Activated naive CD8-positive, alpha-beta T cell treated with anti-CD3 and anti-CD28 coated beads for 36 hours (primary cell): ENCODE results near the gene DBR1. TPM values are rescaled to one million over a fixed set of nuclear protein-coding genes. Genes with fewer than 3 reads are reported as not detected.

Experiments
- DNase-seq: peaks from one replicate; pipeline ENCODE4 v3.0.0; 2021
- H3K27ac Mint-ChIP-seq: one replicate; pipeline ENCODE4 v1.8.0; 2022; ENCODE audit warnings: mild to moderate bottlenecking, moderate library complexity, mixed read lengths
- H3K27me3 Mint-ChIP-seq: one replicate; pipeline ENCODE4 v1.8.0; 2022; ENCODE audit warnings: mild to moderate bottlenecking, mixed read lengths
- H3K36me3 Mint-ChIP-seq: one replicate; pipeline ENCODE4 v1.8.0; 2021; ENCODE audit warnings: mild to moderate bottlenecking, mixed read lengths
- H3K4me1 Mint-ChIP-seq: one replicate; pipeline ENCODE4 v1.8.0; 2021; ENCODE audit warnings: mixed read lengths
- H3K4me3 Mint-ChIP-seq: one replicate; pipeline ENCODE4 v1.8.0; 2022; ENCODE audit warnings: mild to moderate bottlenecking, moderate library complexity, mixed read lengths
- H3K9me3 Mint-ChIP-seq: one replicate; pipeline ENCODE4 v1.8.0; 2022; ENCODE audit warnings: mixed read lengths
- total RNA-seq, 2 experiments: library from RNA; stranded (reverse); gene quantifications; one replicate each; pipeline ENCODE4 v1.2.3, GENCODE V29; 2021

The DBR1 gene
- total RNA-seq, 2 experiments from 2014 or later, result 28.1 to 32.7 TPM

DNA sequence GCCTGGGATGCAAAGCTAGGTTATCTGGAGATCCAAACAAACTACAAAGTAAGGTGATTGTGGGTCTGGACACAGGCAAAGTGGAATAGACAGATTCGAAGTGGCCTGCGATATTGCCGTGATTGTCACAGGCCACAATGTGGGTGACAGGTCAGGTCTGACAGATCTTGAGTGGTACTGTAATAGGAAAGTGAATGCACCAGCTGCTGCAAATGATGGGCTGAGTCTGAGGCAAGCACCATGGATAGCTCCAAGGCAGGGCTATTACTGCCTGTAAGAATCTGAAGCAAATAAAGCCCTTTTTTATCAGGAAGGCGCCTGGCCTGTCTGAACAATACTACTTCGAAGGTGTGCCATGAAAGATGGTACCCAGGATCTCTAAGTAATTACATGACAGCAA lies 22.3 kb upstream of the DBR1 start:
- H3K27ac Mint-ChIP-seq, result no peak overlapping the region
- H3K27me3 Mint-ChIP-seq, result no peaks in the 10 kb centered on the region
- no peak for DNase-seq
- H3K36me3 Mint-ChIP-seq, result peaks cover 19% of the 10 kb centered on the region
- no peak overlapping the region for H3K4me3 Mint-ChIP-seq
- H3K9me3 Mint-ChIP-seq, result no peaks in the 10 kb centered on the region
- H3K4me1 Mint-ChIP-seq, result peaks cover 34% of the 10 kb centered on the region

DNA sequence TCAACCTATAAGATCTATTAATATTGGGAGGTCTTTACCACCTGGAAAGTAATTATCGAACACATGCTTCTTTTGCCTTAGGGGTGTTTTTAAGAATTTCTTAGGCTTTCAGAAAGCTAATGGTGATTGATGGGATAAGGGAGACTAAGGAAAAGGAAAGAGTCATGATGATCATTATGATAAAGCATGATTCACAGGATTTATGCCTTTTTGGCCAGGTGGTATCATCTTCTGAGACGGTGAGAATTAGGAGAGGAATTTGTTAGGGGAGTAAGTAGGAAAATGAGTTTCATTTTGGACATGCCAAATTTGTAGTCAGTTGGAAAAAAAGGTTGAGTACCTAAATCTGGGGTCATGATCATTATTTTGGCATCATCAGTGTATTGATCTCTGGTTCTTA lies 21.3 kb upstream of the DBR1 start:
- DNase-seq, result no peak
- Mint-ChIP-seq H3K27ac (no peak overlapping the region), H3K9me3 (no peaks in the 10 kb centered on the region), H3K27me3 (no peaks in the 10 kb centered on the region), H3K4me1 (peaks cover 33% of the 10 kb centered on the region), H3K4me3 (no peak overlapping the region), H3K36me3 (peaks cover 20% of the 10 kb centered on the region)

- H3K27ac Mint-ChIP-seq, result no peak overlapping the region
- DNase-seq, result no peak
- peaks cover 36% of the 10 kb centered on the region for H3K4me1 Mint-ChIP-seq
- H3K4me3 Mint-ChIP-seq, result no peak overlapping the region
- no peaks in the 10 kb centered on the region for H3K27me3 Mint-ChIP-seq
- H3K9me3 Mint-ChIP-seq, result no peaks in the 10 kb centered on the region
- H3K36me3 Mint-ChIP-seq, result peaks cover 22% of the 10 kb centered on the region
Measured at GRCh38 chr3:138195481-138195880, 20.8 kb upstream of the DBR1 start.

DNA sequence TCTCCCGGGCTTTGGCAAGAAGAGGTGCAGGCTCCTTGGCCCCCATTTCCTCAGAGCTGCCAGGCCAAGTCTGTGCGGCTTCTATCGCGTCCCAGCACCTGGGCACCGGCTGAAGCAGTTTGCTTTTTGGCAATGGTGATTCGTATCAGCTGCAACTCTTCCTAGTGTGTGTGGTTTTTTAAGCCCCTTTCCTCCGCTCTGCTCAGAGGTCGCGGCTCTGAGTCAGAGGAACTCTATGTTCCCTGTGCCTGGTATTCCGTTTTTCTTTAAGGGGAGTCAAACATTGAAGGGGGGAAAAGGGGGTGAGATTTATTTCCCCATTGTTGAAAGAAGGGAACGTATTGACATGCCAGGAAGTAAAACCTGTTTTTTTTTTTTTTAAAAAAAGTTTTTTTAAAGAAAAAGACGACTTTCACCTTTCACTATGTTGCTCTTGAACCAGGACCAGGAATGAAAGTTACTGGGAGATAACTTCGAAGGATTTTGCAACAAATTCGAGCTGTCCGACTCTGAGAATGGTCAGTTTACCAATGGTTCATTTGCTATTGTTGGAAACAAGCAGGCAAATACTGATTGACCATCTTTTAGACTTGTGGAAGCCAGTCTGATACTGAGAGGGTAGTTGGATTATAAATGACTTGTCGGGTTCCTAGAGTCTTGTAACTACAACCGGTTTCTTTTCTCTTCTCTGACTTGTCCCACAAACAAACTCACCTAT lies 13.5 kb upstream of the DBR1 start:
- Mint-ChIP-seq H3K4me1 (peaks cover 29% of the 10 kb centered on the region), H3K27me3 (peaks cover 9% of the 10 kb centered on the region), H3K9me3 (no peaks in the 10 kb centered on the region), H3K36me3 (peaks cover 15% of the 10 kb centered on the region), H3K4me3 (peak overlapping the region; percentile 94), H3K27ac (peak overlapping the region; percentile 98)
- DNase-seq, result peak; percentile 40

DNA sequence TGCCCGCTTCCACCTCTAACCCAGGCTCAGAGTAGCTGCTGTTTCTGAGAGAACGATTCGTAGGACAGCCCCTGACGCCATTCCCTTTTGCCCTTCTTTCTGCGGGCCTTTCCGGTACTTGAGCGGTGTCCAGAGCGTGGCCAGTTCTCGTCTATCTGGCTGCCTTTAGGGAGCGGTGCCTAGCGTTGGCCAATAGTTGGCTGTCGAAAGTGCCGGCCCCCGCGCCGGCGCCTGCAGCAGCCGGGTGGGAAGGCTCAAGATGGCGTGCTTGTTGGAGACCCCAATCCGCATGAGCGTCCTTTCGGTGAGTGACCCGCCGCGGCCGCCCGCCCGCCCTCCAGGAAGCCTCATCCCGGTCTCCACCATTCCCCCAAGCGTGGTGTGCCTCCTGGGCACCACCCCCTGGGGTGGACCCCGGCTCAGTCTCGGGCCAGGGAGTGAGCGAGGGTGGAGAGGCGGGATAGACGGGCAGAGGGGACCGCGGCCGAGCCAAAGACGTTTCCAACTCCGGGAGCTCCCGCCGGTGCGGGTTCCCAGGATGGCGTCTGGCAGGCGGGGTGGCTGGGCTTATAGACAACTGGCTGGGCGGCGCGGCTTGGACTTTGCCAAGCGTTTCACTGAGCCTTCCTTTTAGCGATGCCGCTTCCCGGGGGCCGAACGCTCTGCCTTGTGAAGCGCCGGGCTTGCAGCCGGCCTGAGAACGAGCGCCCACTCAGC lies 12.7 kb upstream of the DBR1 start, which contains the start of gene ARMC8:
Gene ARMC8 (plus strand): TSS at position 6 of the 717 bp plus-strand sequence. CDS start 254 bp downstream, at position 260.
- Mint-ChIP-seq H3K9me3 (no peaks in the 10 kb centered on the region), H3K4me1 (peaks cover 28% of the 10 kb centered on the region), H3K36me3 (peaks cover 12% of the 10 kb centered on the region), H3K27ac (peak within 1 kb of the TSS; percentile 98), H3K27me3 (peaks cover 9% of the 10 kb centered on the region), H3K4me3 (peak within 1 kb of the TSS; percentile 94)
- no peak for DNase-seq

- H3K9me3 Mint-ChIP-seq, result no peaks in the 10 kb centered on the region
- H3K4me1 Mint-ChIP-seq, result peaks cover 28% of the 10 kb centered on the region
- peaks cover 12% of the 10 kb centered on the region for H3K36me3 Mint-ChIP-seq
- H3K4me3 Mint-ChIP-seq, result peak overlapping the region; percentile 94
- peak; percentile 89 for DNase-seq
- H3K27ac Mint-ChIP-seq, result peak overlapping the region; percentile 98
- H3K27me3 Mint-ChIP-seq, result peaks cover 9% of the 10 kb centered on the region
Measured at GRCh38 chr3:138186803-138187295, 12.1 kb upstream of the DBR1 start.

DNA sequence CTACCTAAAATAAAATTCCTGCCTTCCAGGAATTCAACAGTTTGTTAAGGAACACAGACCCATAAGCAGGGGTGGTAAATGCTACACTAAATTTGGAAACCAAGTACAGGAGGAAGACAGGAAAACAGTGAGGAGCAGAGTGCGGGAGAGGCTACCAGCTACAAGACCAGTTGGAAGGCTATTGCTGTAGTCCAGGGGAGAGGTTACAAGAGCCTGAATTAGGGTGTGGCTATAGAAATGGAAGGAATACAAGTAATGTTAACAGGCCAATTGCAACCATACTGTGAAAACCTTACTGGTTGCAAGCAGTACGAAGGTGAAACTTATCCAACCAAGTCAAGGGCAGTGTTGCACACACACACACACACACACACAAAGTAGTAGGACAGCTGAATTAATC lies 11.5 kb upstream of the DBR1 start:
- H3K4me3 Mint-ChIP-seq, result peak overlapping the region; percentile 94
- peaks cover 7% of the 10 kb centered on the region for H3K36me3 Mint-ChIP-seq
- no peak for DNase-seq
- H3K4me1 Mint-ChIP-seq, result peaks cover 23% of the 10 kb centered on the region
- no peaks in the 10 kb centered on the region for H3K9me3 Mint-ChIP-seq
- H3K27me3 Mint-ChIP-seq, result peaks cover 9% of the 10 kb centered on the region
- H3K27ac Mint-ChIP-seq, result no peak overlapping the region

GRCh38 chr3:138184994-138185393 lies 10.3 kb upstream of the DBR1 start:
- no peak overlapping the region for H3K4me3 Mint-ChIP-seq
- H3K27ac Mint-ChIP-seq, result no peak overlapping the region
- no peak for DNase-seq
- no peaks in the 10 kb centered on the region for H3K9me3 Mint-ChIP-seq
- H3K36me3 Mint-ChIP-seq, result peaks cover 4% of the 10 kb centered on the region
- H3K27me3 Mint-ChIP-seq, result peaks cover 9% of the 10 kb centered on the region
- peaks cover 19% of the 10 kb centered on the region for H3K4me1 Mint-ChIP-seq

- no peaks in the 10 kb centered on the region for H3K36me3 Mint-ChIP-seq
- H3K9me3 Mint-ChIP-seq, result no peaks in the 10 kb centered on the region
- no peak overlapping the region for H3K27ac Mint-ChIP-seq
- H3K27me3 Mint-ChIP-seq, result peaks cover 9% of the 10 kb centered on the region
- no peaks in the 10 kb centered on the region for H3K4me1 Mint-ChIP-seq
- no peak for DNase-seq
- no peak overlapping the region for H3K4me3 Mint-ChIP-seq
Measured at GRCh38 chr3:138180375-138181029, 5.8 kb upstream of the DBR1 start.

DNA sequence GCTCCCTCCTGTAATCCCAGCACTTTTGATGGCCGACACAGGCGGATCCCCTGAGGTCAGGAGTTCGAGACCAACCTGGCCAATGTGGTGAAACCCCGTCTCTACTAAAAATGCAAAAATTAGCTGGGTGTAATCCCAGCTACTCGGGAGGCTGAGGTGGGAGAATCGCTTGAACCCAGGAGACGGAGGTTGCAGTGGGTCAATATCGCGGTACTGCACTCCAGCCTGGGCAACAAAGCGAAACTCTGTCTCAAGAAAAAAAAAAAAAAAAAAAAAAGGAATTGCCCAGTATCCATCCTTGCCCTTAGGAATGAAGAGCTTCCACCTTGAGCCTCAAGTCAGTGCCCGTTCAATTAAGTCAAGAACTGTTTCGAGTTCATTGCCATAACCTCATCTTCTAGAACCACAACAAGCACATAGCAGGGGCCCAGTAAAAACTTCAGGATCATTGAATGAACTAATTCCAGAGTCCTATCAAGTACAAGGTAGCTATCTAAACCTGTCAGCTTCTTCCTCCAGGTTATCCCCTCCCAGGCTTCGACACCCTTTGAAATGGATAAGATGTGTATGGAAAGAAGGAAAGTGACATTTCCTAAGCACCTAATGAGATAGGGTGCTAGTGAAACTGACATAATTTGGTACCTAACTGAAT lies 826 bp downstream of the DBR1 start:
- peaks cover 2% of the 10 kb centered on the region for H3K9me3 Mint-ChIP-seq
- no peaks in the 10 kb centered on the region for H3K27me3 Mint-ChIP-seq
- peak overlapping the region; percentile 98 for H3K27ac Mint-ChIP-seq
- peaks cover 25% of the 10 kb centered on the region for H3K36me3 Mint-ChIP-seq
- DNase-seq, result no peak
- peak overlapping the region; percentile 95 for H3K4me3 Mint-ChIP-seq
- peaks cover 30% of the 10 kb centered on the region for H3K4me1 Mint-ChIP-seq

GRCh38 chr3:138172625-138173024 lies 2.1 kb downstream of the DBR1 start:
- Mint-ChIP-seq H3K9me3 (peaks cover 2% of the 10 kb centered on the region), H3K36me3 (peaks cover 30% of the 10 kb centered on the region), H3K27ac (peak overlapping the region; percentile 42), H3K4me3 (peak overlapping the region; percentile 64), H3K4me1 (peaks cover 33% of the 10 kb centered on the region), H3K27me3 (no peaks in the 10 kb centered on the region)
- DNase-seq, result no peak

- Mint-ChIP-seq H3K4me3 (no peak overlapping the region), H3K27ac (no peak overlapping the region), H3K4me1 (peaks cover 24% of the 10 kb centered on the region), H3K27me3 (no peaks in the 10 kb centered on the region), H3K36me3 (peaks cover 46% of the 10 kb centered on the region), H3K9me3 (no peaks in the 10 kb centered on the region)
- no peak for DNase-seq
Measured at GRCh38 chr3:138165061-138165460, 9.7 kb downstream of the DBR1 start.

DNA sequence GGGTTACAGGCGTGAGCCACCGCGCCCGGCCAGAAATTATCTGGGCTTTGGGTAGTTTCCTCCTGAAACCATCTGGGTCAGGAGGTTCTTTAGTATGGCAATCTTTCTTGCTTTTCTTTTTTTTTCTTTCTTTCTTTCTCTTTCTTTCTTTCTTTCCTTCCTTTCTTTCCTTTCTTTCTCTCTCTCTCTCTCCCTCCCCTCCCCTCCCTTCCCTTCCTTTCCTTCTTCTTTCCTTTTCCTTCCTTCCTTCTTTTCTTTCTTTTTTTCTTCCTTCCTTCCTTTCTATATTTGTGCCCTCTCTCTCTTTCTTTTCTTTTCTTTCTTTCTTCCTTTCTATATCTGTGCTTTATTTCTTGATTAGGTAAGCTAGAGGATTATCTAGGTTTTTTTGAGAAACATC lies 17.0 kb downstream of the DBR1 start:
- DNase-seq, result no peak
- H3K36me3 Mint-ChIP-seq, result peaks cover 20% of the 10 kb centered on the region
- peaks cover 12% of the 10 kb centered on the region for H3K9me3 Mint-ChIP-seq
- H3K27ac Mint-ChIP-seq, result no peak overlapping the region
- no peak overlapping the region for H3K4me3 Mint-ChIP-seq
- H3K4me1 Mint-ChIP-seq, result peaks cover 3% of the 10 kb centered on the region
- no peaks in the 10 kb centered on the region for H3K27me3 Mint-ChIP-seq

- Mint-ChIP-seq H3K4me3 (no peak overlapping the region), H3K9me3 (peaks cover 12% of the 10 kb centered on the region), H3K4me1 (no peaks in the 10 kb centered on the region), H3K27me3 (no peaks in the 10 kb centered on the region), H3K36me3 (peaks cover 1% of the 10 kb centered on the region), H3K27ac (no peak overlapping the region)
- no peak for DNase-seq
Measured at GRCh38 chr3:138154534-138154933, 20.2 kb downstream of the DBR1 start.

- Mint-ChIP-seq H3K27me3 (no peaks in the 10 kb centered on the region), H3K4me1 (no peaks in the 10 kb centered on the region), H3K27ac (no peak overlapping the region), H3K9me3 (peaks cover 3% of the 10 kb centered on the region), H3K36me3 (peaks cover under 1% of the 10 kb centered on the region), H3K4me3 (no peak overlapping the region)
- no peak for DNase-seq
Measured at GRCh38 chr3:138148503-138148902, 26.2 kb downstream of the DBR1 start.
